ENCODE results near the gene PTAR1.

- TF ChIP-seq CTCF (IDR thresholded peaks at IDR 0.05): no peak
- no peak for TF ChIP-seq EZH2phosphoT487 (IDR thresholded peaks at IDR 0.05)
These were observed 84.9 kb downstream of the PTAR1 start for GRCh38 chr9:69674716-69675438.
